Neuronal stem cell (in vitro differentiated cells): ENCODE data around the gene AUTS2.

Source experiments
- DNase-seq: peaks from one replicate; pipeline ENCODE4 v3.0.0-alpha.2; 2013; ENCODE audit warnings: low spot score
- H2AFZ ChIP-seq: one replicate; pipeline ENCODE4 v1.6.1; 2013; ENCODE audit warnings: mild to moderate bottlenecking, low read length, inconsistent platforms
- H2AK5ac ChIP-seq: 2 replicates; pipeline ENCODE4 v1.6.1; 2013; ENCODE audit warnings: low read depth, mild to moderate bottlenecking, inconsistent platforms, low read length, moderate library complexity, mixed read lengths
- H2BK120ac ChIP-seq: 2 replicates; pipeline ENCODE4 v1.6.1; 2013; ENCODE audit warnings: low read depth, mild to moderate bottlenecking, inconsistent platforms, low read length, moderate library complexity, mixed read lengths
- H2BK12ac ChIP-seq: one replicate; pipeline ENCODE4 v1.6.1; 2013; ENCODE audit warnings: low read length, inconsistent platforms
- H2BK15ac ChIP-seq: 2 replicates; pipeline ENCODE4 v1.6.1; 2013; ENCODE audit warnings: mild to moderate bottlenecking, low read length, inconsistent platforms, mixed read lengths
- H2BK5ac ChIP-seq: one replicate; pipeline ENCODE4 v1.6.1; 2013; ENCODE audit warnings: inconsistent platforms, mild to moderate bottlenecking, low read length, moderate library complexity
- H3K14ac ChIP-seq: one replicate; pipeline ENCODE4 v1.6.1; 2013; ENCODE audit warnings: low read length, inconsistent platforms
- H3K18ac ChIP-seq: 2 replicates; pipeline ENCODE4 v1.6.1; 2013; ENCODE audit warnings: low read length, inconsistent platforms
- H3K23ac ChIP-seq: 2 replicates; pipeline ENCODE4 v1.6.1; 2013; ENCODE audit warnings: low read depth, mild to moderate bottlenecking, mixed read lengths, low read length, inconsistent platforms; ENCODE audit not compliant: poor library complexity
- H3K27ac ChIP-seq: replicated peaks from 3 replicates; pipeline ENCODE4 v1.5.1; 2013; ENCODE audit warnings: low read length, inconsistent platforms
- H3K27me3 ChIP-seq, 3 experiments: 2 replicates each; pipeline ENCODE4 v1.6.1; 2013; ENCODE audit warnings: low read length in 3 of 3, mild to moderate bottlenecking in 2 of 3, inconsistent platforms in 1 of 3, low read depth in 1 of 3, mixed read lengths in 1 of 3, moderate library complexity in 1 of 3; ENCODE audit not compliant: control insufficient read depth in 3 of 3, insufficient read depth in 3 of 3
- H3K36me3 ChIP-seq, 2 donors: replicated peaks in 1 of 2; 2 replicates each; pipeline ENCODE4 v1.6.1; 2013; ENCODE audit warnings: low read length in 2 of 2; ENCODE audit not compliant: control insufficient read depth in 2 of 2, insufficient read depth in 2 of 2
- H3K4ac ChIP-seq: 2 replicates; pipeline ENCODE4 v1.6.1; 2013; ENCODE audit warnings: inconsistent platforms, mild to moderate bottlenecking, low read length, moderate library complexity
- H3K4me1 ChIP-seq, 2 donors: 1 replicate in 1 of 2; 2 replicates in 1 of 2; pipeline ENCODE4 v1.6.1; 2013; ENCODE audit warnings: low read length in 2 of 2, low read depth in 1 of 2; ENCODE audit not compliant: control insufficient read depth in 2 of 2, insufficient read depth in 1 of 2
- H3K4me2 ChIP-seq: one replicate; pipeline ENCODE4 v1.6.1; 2013; ENCODE audit warnings: mild to moderate bottlenecking, low read length, inconsistent platforms; ENCODE audit not compliant: insufficient read depth, poor library complexity, severe bottlenecking
- H3K4me3 ChIP-seq, 2 donors: 2 replicates each; pipeline ENCODE4 v1.5.1; 2013; ENCODE audit warnings: low read length in 2 of 2, mild to moderate bottlenecking in 2 of 2, inconsistent platforms in 1 of 2, moderate library complexity in 1 of 2
- H3K79me1 ChIP-seq: one replicate; pipeline ENCODE4 v1.6.1; 2013; ENCODE audit warnings: low read depth, mild to moderate bottlenecking, inconsistent platforms, low read length, moderate library complexity
- H3K9ac ChIP-seq: one replicate; pipeline ENCODE4 v1.6.1; 2013; ENCODE audit warnings: mild to moderate bottlenecking, low read depth, low read length, inconsistent platforms; ENCODE audit not compliant: poor library complexity
- H3K9me3 ChIP-seq, 2 donors: replicated peaks in 1 of 2; 2 replicates each; pipeline versions ENCODE3 to v1.6.1; 2013; ENCODE audit warnings: low read length in 2 of 2, mild to moderate bottlenecking in 2 of 2, inconsistent platforms in 1 of 2, low read depth in 1 of 2, mixed read lengths in 1 of 2, moderate library complexity in 1 of 2; ENCODE audit not compliant: control insufficient read depth in 2 of 2, insufficient read depth in 1 of 2
- H4K8ac ChIP-seq: one replicate; pipeline ENCODE4 v1.6.1; 2013; ENCODE audit warnings: low read depth, mild to moderate bottlenecking, inconsistent platforms, low read length, moderate library complexity
- H4K91ac ChIP-seq: one replicate; pipeline ENCODE4 v1.6.1; 2013; ENCODE audit warnings: low read length, low read depth, mild to moderate bottlenecking, inconsistent platforms; ENCODE audit not compliant: poor library complexity
- WGBS, 2 donors: extraction: QIAGEN DNeasy Blood & Tissue Kit; methylation state at CpG; one replicate each; pipeline ENCODE4 v1.1.7; 2013; ENCODE audit warnings: missing lambda C conversion rate in 2 of 2, mixed read lengths in 1 of 2; ENCODE audit not compliant: insufficient read length in 2 of 2, insufficient replicate concordance in 1 of 2; ENCODE audit errors: extremely low coverage in 2 of 2; 5-methylcytosine and 5-hydroxymethylcytosine counted together

Gene AUTS2

DNA sequence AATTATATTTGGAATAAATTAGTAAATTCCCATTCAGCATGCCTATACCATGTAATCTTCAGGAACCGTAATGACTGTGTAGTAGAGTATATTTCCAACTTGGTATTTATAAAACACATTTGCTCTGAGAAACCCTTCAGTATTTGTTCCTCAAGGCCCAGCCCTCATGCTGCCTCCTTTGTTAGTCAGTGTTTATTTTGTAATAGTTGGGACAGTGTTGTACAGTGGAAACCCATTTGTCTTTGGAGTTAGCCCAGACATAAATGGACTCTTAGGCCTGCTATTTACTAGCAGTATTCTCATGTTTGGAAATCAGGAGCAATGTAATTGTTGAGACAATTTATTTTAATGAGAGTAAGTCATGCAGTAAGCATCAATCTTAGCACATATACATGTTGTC, 686.9 kb downstream of the AUTS2 start:
- Histone ChIP-seq H3K27me3 (no peaks in the 10 kb centered on the region), H3K14ac (no peak overlapping the region), H4K91ac (no peak overlapping the region), H3K4me3 (no peak overlapping the region), H3K18ac (no peak overlapping the region), H3K23ac (no peak overlapping the region), H3K4me1 (peaks cover 0 to 2% of the 10 kb centered on the region in 2 donors), H2BK15ac (no peak overlapping the region), H2AK5ac (no peak overlapping the region), H3K9ac (no peak overlapping the region), H3K4me2 (no peak overlapping the region), H4K8ac (no peak overlapping the region), H2BK5ac (no peak overlapping the region), H2BK120ac (no peak overlapping the region), H3K36me3 (no peaks in the 10 kb centered on the region), H2BK12ac (no peak overlapping the region), H3K27ac (no peak overlapping the region), H2AFZ (no peak overlapping the region), H3K9me3 (no peaks in the 10 kb centered on the region), H3K4ac (no peak overlapping the region), H3K79me1 (no peaks in the 10 kb centered on the region)
- WGBS, 2 donors = no CpG with 5 or more reads among the region's 1 CpG
- no peak for DNase-seq

DNA sequence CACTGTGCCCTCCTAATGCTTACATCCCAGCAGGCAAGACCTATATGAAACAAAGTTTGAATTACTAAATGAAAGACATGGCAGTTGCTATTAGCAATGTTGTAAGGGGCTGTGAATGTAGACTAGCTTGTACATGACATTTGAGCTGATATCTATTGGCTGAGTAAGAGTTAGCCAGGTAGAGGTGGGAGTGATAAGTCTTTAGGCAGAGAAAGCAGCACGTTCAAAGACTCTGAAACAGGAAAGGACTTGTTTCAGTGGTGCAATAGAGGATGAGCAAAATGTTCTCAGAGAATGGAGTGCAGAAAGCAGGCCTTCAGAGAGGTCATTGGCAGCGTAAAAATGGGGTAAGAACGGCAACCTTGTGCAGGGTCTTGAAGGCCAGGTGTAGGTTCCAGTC, 687.6 kb downstream of the AUTS2 start:
- no CpG with 5 or more reads among the region's 3 CpGs for WGBS, 2 donors
- Histone ChIP-seq H2BK120ac (no peak overlapping the region), H3K4me1 (peaks cover 0 to 2% of the 10 kb centered on the region in 2 donors), H2AFZ (no peak overlapping the region), H3K27ac (no peak overlapping the region), H3K27me3 (no peaks in the 10 kb centered on the region), H2BK12ac (no peak overlapping the region), H2BK5ac (no peak overlapping the region), H3K4me2 (no peak overlapping the region), H3K36me3 (no peaks in the 10 kb centered on the region), H4K91ac (no peak overlapping the region), H3K23ac (no peak overlapping the region), H4K8ac (no peak overlapping the region), H3K18ac (no peak overlapping the region), H3K4ac (no peak overlapping the region), H2BK15ac (no peak overlapping the region), H3K4me3 (no peak overlapping the region), H2AK5ac (no peak overlapping the region), H3K9ac (no peak overlapping the region), H3K79me1 (no peaks in the 10 kb centered on the region), H3K14ac (no peak overlapping the region), H3K9me3 (no peaks in the 10 kb centered on the region)
- DNase-seq = no peak

DNA sequence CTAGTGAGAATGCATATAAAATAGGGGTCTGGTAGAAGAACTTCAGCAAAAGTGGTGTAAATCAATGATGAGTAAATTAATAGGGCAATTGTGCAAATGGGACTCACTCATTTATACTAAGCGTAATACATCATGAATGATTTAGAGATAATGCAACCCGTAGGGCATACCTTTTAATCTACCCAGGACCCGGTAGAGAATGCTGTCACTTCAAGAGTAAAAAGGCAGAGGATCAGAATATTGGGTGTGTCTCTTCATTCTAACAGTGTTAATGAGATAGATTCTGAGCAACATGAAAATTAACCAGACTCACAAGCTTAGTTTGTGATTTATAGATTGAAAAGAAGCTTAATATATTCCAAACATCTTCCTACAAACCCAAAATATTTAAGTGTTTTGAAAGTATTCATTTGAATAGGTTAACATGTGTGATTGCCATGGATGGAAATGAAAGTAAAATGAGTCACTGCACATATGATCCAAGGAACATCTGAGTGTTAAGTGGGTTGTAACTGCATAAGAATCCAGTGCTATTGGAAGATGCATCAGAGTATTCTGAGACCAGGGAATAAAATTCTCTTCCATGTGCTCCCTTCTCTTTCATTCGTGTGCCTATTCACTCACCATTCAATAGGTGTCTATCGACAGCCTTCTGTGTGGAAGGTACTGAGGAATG, 690.6 kb downstream of the AUTS2 start:
- Histone ChIP-seq H2BK15ac (no peak overlapping the region), H3K79me1 (no peaks in the 10 kb centered on the region), H2BK12ac (no peak overlapping the region), H3K9me3 (no peaks in the 10 kb centered on the region), H3K36me3 (no peaks in the 10 kb centered on the region), H2AK5ac (no peak overlapping the region), H3K23ac (no peak overlapping the region), H3K4ac (no peak overlapping the region), H4K91ac (no peak overlapping the region), H3K18ac (no peak overlapping the region), H3K27me3 (no peaks in the 10 kb centered on the region), H2BK120ac (no peak overlapping the region), H3K4me3 (no peak overlapping the region), H2AFZ (no peak overlapping the region), H3K4me2 (no peak overlapping the region), H3K14ac (no peak overlapping the region), H4K8ac (no peak overlapping the region), H3K4me1 (peaks cover 0 to 2% of the 10 kb centered on the region in 2 donors), H3K9ac (no peak overlapping the region), H3K27ac (no peak overlapping the region), H2BK5ac (no peak overlapping the region)
- WGBS, 2 donors = no CpG with 5 or more reads among the region's 5 CpGs
- no peak for DNase-seq

DNA sequence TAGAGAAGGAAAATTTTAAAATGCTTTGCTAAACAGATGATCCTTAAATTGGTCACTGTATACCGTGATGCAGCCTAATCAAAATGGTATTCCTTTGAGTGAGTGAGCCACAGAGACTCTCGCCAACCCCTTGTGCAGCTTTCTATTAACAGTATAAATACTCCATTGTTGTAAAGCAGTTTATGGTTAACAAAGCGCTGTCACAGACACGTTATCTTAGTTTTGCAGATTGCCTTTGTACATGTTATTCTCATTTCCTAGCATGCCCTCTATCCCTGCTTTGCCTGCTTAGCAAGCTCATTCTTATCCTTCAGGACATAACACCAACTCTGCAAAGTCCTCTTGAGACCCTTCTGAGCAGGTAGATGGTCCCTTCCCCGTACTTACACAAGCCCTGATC, 694.4 kb downstream of the AUTS2 start:
- no peak overlapping the region for H3K4me3 ChIP-seq
- no peaks in the 10 kb centered on the region for H3K4me1 ChIP-seq
- no peaks in the 10 kb centered on the region for H3K36me3 ChIP-seq
- WGBS, 2 donors = no CpG with 5 or more reads among the region's 5 CpGs
- no peaks in the 10 kb centered on the region for H3K79me1 ChIP-seq
- H3K14ac ChIP-seq = no peak overlapping the region
- H3K23ac ChIP-seq = no peak overlapping the region
- H2BK120ac ChIP-seq = no peak overlapping the region
- no peak overlapping the region for H3K18ac ChIP-seq
- no peak overlapping the region for H3K27ac ChIP-seq
- H2AFZ ChIP-seq = no peak overlapping the region
- no peaks in the 10 kb centered on the region for H3K27me3 ChIP-seq
- H3K9ac ChIP-seq = no peak overlapping the region
- H3K4ac ChIP-seq = no peak overlapping the region
- no peak overlapping the region for H2BK15ac ChIP-seq
- no peak overlapping the region for H3K4me2 ChIP-seq
- no peaks in the 10 kb centered on the region for H3K9me3 ChIP-seq
- H4K8ac ChIP-seq = no peak overlapping the region
- H2BK5ac ChIP-seq = no peak overlapping the region
- no peak overlapping the region for H2BK12ac ChIP-seq
- H4K91ac ChIP-seq = no peak overlapping the region
- no peak for DNase-seq
- H2AK5ac ChIP-seq = no peak overlapping the region
